ENCODE data around the gene HIBADH. TPM values are rescaled to one million over a fixed set of nuclear protein-coding genes. Genes with fewer than 3 reads are reported as not detected.

The HIBADH gene
- total and polyA plus RNA-seq, 9 of the 15 experiments (the other 6 are each of a cell fraction or from before 2014, with no cell fraction given), result 10.7 to 67.8 (median 36.9) TPM

- TF ChIP-seq CBX1 (IDR thresholded peaks at IDR 0.05; ENCODE audit: low read depth) (no peak), ARHGAP35 (IDR thresholded peaks at IDR 0.05; ENCODE audit: partially characterized antibody) (no peak), DPF2 (IDR thresholded peaks at IDR 0.05) (peak; percentile 39; the same call in 1 of the 2 replicates), NR0B1 (IDR thresholded peaks at IDR 0.05; ENCODE audit: partially characterized antibody) (no peak), POLR2A (conservative IDR thresholded peaks at IDR 0.05) (no peak), GATAD2B (IDR thresholded peaks at IDR 0.05; ENCODE audit: borderline replicate concordance) (0 out of 2 replicates have a peak, but pooled peaks have one; percentile 46)
- TF ChIP-seq, protein P1, sequence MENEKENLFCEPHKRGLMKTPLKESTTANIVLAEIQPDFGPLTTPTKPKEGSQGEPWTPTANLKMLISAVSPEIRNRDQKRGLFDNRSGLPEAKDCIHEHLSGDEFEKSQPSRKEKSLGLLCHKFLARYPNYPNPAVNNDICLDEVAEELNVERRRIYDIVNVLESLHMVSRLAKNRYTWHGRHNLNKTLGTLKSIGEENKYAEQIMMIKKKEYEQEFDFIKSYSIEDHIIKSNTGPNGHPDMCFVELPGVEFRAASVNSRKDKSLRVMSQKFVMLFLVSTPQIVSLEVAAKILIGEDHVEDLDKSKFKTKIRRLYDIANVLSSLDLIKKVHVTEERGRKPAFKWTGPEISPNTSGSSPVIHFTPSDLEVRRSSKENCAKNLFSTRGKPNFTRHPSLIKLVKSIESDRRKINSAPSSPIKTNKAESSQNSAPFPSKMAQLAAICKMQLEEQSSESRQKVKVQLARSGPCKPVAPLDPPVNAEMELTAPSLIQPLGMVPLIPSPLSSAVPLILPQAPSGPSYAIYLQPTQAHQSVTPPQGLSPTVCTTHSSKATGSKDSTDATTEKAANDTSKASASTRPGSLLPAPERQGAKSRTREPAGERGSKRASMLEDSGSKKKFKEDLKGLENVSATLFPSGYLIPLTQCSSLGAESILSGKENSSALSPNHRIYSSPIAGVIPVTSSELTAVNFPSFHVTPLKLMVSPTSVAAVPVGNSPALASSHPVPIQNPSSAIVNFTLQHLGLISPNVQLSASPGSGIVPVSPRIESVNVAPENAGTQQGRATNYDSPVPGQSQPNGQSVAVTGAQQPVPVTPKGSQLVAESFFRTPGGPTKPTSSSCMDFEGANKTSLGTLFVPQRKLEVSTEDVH (IDR thresholded peaks at IDR 0.05; ENCODE audit: low read depth, partially characterized antibody), result no peak
- TF ChIP-seq, protein P2, sequence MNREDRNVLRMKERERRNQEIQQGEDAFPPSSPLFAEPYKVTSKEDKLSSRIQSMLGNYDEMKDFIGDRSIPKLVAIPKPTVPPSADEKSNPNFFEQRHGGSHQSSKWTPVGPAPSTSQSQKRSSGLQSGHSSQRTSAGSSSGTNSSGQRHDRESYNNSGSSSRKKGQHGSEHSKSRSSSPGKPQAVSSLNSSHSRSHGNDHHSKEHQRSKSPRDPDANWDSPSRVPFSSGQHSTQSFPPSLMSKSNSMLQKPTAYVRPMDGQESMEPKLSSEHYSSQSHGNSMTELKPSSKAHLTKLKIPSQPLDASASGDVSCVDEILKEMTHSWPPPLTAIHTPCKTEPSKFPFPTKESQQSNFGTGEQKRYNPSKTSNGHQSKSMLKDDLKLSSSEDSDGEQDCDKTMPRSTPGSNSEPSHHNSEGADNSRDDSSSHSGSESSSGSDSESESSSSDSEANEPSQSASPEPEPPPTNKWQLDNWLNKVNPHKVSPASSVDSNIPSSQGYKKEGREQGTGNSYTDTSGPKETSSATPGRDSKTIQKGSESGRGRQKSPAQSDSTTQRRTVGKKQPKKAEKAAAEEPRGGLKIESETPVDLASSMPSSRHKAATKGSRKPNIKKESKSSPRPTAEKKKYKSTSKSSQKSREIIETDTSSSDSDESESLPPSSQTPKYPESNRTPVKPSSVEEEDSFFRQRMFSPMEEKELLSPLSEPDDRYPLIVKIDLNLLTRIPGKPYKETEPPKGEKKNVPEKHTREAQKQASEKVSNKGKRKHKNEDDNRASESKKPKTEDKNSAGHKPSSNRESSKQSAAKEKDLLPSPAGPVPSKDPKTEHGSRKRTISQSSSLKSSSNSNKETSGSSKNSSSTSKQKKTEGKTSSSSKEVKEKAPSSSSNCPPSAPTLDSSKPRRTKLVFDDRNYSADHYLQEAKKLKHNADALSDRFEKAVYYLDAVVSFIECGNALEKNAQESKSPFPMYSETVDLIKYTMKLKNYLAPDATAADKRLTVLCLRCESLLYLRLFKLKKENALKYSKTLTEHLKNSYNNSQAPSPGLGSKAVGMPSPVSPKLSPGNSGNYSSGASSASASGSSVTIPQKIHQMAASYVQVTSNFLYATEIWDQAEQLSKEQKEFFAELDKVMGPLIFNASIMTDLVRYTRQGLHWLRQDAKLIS (CRISPR knock-in tag; IDR thresholded peaks at IDR 0.05), result no peak
These were observed 53.7 kb downstream of the HIBADH start (continued) for GRCh38 chr7:27608776-27609495.
